ENCODE data around the gene SUN3. TPM values are rescaled to one million over a fixed set of nuclear protein-coding genes. Genes with fewer than 3 reads are reported as not detected.
A peak's percentile ranks its signal among the peaks of the same experiment; 100 is the strongest.
"Not testable (repeated sequence)": the region's sequence is repeated elsewhere in the genome, so short reads cannot be mapped to it uniquely, and the experiment has no call there.

The SUN3 gene
- total RNA-seq, 1 donor from 2014 or later: not detected

- Mint-ChIP-seq H3K9me3 (ENCODE audit: low read depth) (peaks cover 3% of the 10 kb centered on the region), H3K27ac (ENCODE audit: unreplicated experiment) (no peak overlapping the region), H3K4me1 (ENCODE audit: low read depth) (no peaks in the 10 kb centered on the region), H3K4me3 (ENCODE audit: unreplicated experiment) (no peak overlapping the region), H3K27me3 (ENCODE audit: low read depth) (no peaks in the 10 kb centered on the region), H3K36me3 (ENCODE audit: low read depth) (peaks cover 2% of the 10 kb centered on the region)
- TF ChIP-seq CTCF (IDR thresholded peaks at IDR 0.05): no peak
- no peak for DNase-seq (ENCODE audit: low spot score)
Observed at GRCh38 chr7:48006866-48007265, 22.0 kb downstream of the SUN3 start.

- peaks cover 2% of the 10 kb centered on the region for H3K36me3 Mint-ChIP-seq (ENCODE audit: low read depth)
- H3K9me3 Mint-ChIP-seq (ENCODE audit: low read depth): peaks cover 3% of the 10 kb centered on the region
- no peak overlapping the region for H3K27ac Mint-ChIP-seq (ENCODE audit: unreplicated experiment)
- no peak overlapping the region for H3K4me3 Mint-ChIP-seq (ENCODE audit: unreplicated experiment)
- TF ChIP-seq CTCF (IDR thresholded peaks at IDR 0.05): no peak
- H3K27me3 Mint-ChIP-seq (ENCODE audit: low read depth): no peaks in the 10 kb centered on the region
- peaks cover 9% of the 10 kb centered on the region for H3K4me1 Mint-ChIP-seq (ENCODE audit: low read depth)
- DNase-seq (ENCODE audit: low spot score): no peak
Observed at GRCh38 chr7:48004638-48005037, 24.3 kb downstream of the SUN3 start.

GRCh38 chr7:48004032-48004431 is 24.9 kb downstream of the SUN3 start:
- Mint-ChIP-seq H3K27me3 (ENCODE audit: low read depth) (no peaks in the 10 kb centered on the region), H3K4me3 (ENCODE audit: unreplicated experiment) (no peak overlapping the region), H3K9me3 (ENCODE audit: low read depth) (peaks cover 3% of the 10 kb centered on the region), H3K4me1 (ENCODE audit: low read depth) (peaks cover 9% of the 10 kb centered on the region), H3K36me3 (ENCODE audit: low read depth) (peaks cover 2% of the 10 kb centered on the region), H3K27ac (ENCODE audit: unreplicated experiment) (no peak overlapping the region)
- DNase-seq (ENCODE audit: low spot score): no peak
- TF ChIP-seq CTCF (IDR thresholded peaks at IDR 0.05): no peak

GRCh38 chr7:48000164-48000563 is 28.7 kb downstream of the SUN3 start:
- not testable (repeated sequence) for H3K9me3 Mint-ChIP-seq (ENCODE audit: low read depth); H3K27me3 Mint-ChIP-seq (ENCODE audit: low read depth); H3K4me3 Mint-ChIP-seq (ENCODE audit: unreplicated experiment); H3K36me3 Mint-ChIP-seq (ENCODE audit: low read depth); H3K4me1 Mint-ChIP-seq (ENCODE audit: low read depth); DNase-seq (ENCODE audit: low spot score)
- H3K27ac Mint-ChIP-seq (ENCODE audit: unreplicated experiment): peak overlapping the region; percentile 17

GRCh38 chr7:47999413-47999812 is 29.5 kb downstream of the SUN3 start:
- Mint-ChIP-seq H3K9me3 (ENCODE audit: low read depth) (peaks cover 3% of the 10 kb centered on the region), H3K4me1 (ENCODE audit: low read depth) (peaks cover 9% of the 10 kb centered on the region), H3K36me3 (ENCODE audit: low read depth) (peaks cover 2% of the 10 kb centered on the region), H3K27ac (ENCODE audit: unreplicated experiment) (no peak overlapping the region), H3K4me3 (ENCODE audit: unreplicated experiment) (no peak overlapping the region), H3K27me3 (ENCODE audit: low read depth) (no peaks in the 10 kb centered on the region)
- DNase-seq (ENCODE audit: low spot score): no peak
- no peak for TF ChIP-seq CTCF (IDR thresholded peaks at IDR 0.05)

- TF ChIP-seq CTCF (IDR thresholded peaks at IDR 0.05): no peak
- Mint-ChIP-seq H3K4me1 (ENCODE audit: low read depth) (peaks cover 16% of the 10 kb centered on the region), H3K36me3 (ENCODE audit: low read depth) (no peaks in the 10 kb centered on the region), H3K4me3 (ENCODE audit: unreplicated experiment) (peak overlapping the region; percentile 91), H3K27ac (ENCODE audit: unreplicated experiment) (peak overlapping the region; percentile 94), H3K9me3 (ENCODE audit: low read depth) (no peaks in the 10 kb centered on the region), H3K27me3 (ENCODE audit: low read depth) (no peaks in the 10 kb centered on the region)
- DNase-seq (ENCODE audit: low spot score): no peak
Observed at GRCh38 chr7:47992446-47992845, 36.5 kb downstream of the SUN3 start.
